Measurements from ENCODE around the gene SIRT3. TPM values are rescaled to one million over a fixed set of nuclear protein-coding genes. Genes with fewer than 3 reads are reported as not detected.

The SIRT3 gene
- total RNA-seq, 6 experiments from 2014 or later, result 9.2 to 22.0 (median 15.5) TPM

GRCh38 chr11:217704-218103 lies 18.4 kb downstream of the SIRT3 start:
- peaks cover 0 to 32% (median 7%) of the 10 kb centered on the region in 4 donors for H3K36me3 ChIP-seq
- H3K27ac ChIP-seq, result no peak overlapping the region
- DNase-seq, result no peak
- no peaks in the 10 kb centered on the region for H3K9me3 ChIP-seq
- no peak for ATAC-seq
- no peaks in the 10 kb centered on the region for H3K4me1 ChIP-seq
- no peak overlapping the region for H3K4me3 ChIP-seq
- intact Hi-C loops (cut with DNase I), result no loop called here
- no peaks in the 10 kb centered on the region for H3K27me3 ChIP-seq
- TF ChIP-seq POLR2A (IDR thresholded peaks at IDR 0.05), result no peak
- WGBS (ENCODE audit: insufficient coverage, low coverage, low lambda C conversion rate, missing lambda C conversion rate), result 89% methylated on average over 2 of the region's 3 CpGs

DNA sequence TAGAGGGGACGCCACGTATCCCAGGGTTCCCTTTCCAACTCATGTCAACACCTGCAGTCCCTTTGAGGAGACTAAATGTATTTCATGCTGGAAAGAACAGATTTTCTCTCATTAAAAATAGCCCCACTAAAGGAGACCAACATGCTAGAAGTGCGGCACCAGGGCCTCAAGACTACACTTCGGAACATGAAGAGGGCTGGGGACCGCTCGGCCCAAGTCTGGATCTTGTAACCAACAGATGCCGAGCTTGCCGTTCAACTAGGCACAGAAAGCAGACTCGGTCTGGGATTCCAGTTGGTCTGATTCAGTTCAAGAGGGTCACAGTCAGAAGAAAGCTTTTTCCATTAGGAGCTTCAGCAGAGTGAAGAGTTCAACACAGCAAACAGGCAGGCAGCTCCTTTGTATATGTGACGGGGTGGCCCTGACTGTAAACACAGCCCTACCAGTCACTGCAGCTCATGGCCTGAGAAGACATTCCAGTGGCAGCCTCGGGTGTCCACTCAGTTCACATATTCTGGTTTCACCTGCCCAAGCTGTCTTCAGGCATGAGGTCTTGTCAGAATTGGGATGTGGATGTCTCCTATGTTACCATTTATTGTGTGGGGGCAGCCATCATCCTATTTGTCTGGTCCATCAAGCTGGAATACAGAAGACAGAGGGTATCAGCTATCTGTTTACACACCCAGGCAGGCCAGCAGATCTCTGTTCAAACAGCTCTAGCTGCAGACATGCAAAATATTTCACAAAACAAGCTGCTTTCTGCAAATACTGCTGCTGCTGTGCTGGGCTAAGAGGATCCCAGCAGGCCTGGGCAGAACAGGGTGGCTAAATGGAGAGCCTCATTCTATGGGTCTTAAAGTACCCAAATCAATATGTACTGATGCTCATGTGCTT lies 19.8 kb downstream of the SIRT3 start:
- no peak for ATAC-seq
- H3K36me3 ChIP-seq, result peaks cover 0 to 45% (median 13%) of the 10 kb centered on the region in 4 donors
- H3K4me1 ChIP-seq, result no peaks in the 10 kb centered on the region
- intact Hi-C loops (cut with DNase I), result no loop called here
- TF ChIP-seq POLR2A (IDR thresholded peaks at IDR 0.05), result no peak
- no peak for TF ChIP-seq CTCF (IDR thresholded peaks at IDR 0.05)
- H3K4me3 ChIP-seq, result no peak overlapping the region
- DNase-seq, result peak in 1 of 3 donors; percentile 24
- no peaks in the 10 kb centered on the region for H3K9me3 ChIP-seq
- H3K27me3 ChIP-seq, result no peaks in the 10 kb centered on the region
- no peak overlapping the region for H3K27ac ChIP-seq
- WGBS (ENCODE audit: insufficient coverage, low coverage, low lambda C conversion rate, missing lambda C conversion rate), result 89% methylated on average over 9 of the region's 11 CpGs

- peak; percentile 19 to 30 (median 25) for ATAC-seq
Observed at GRCh38 chr11:215581-216037, 20.5 kb downstream of the SIRT3 start.

GRCh38 chr11:214083-214482 lies 22.1 kb downstream of the SIRT3 start:
- no peaks in the 10 kb centered on the region for H3K9me3 ChIP-seq
- intact Hi-C loops (cut with DNase I), result loop anchor here in 1 of 2 donors (5.0 kb wide), 1 partner anchor 143 kb away; no protein-coding TSS in a partner anchor
- peaks cover 0 to 11% (median 5%) of the 10 kb centered on the region in 4 donors for H3K4me1 ChIP-seq
- WGBS (ENCODE audit: insufficient coverage, low coverage, low lambda C conversion rate, missing lambda C conversion rate), result 82% methylated on average over 2 of the region's 7 CpGs
- no peak for ATAC-seq
- TF ChIP-seq POLR2A (IDR thresholded peaks at IDR 0.05), result no peak
- TF ChIP-seq CTCF (IDR thresholded peaks at IDR 0.05), result no peak
- no peak overlapping the region for H3K27ac ChIP-seq
- peak in 1 of 3 donors; percentile 42 for DNase-seq
- H3K4me3 ChIP-seq, result no peak overlapping the region
- no peaks in the 10 kb centered on the region for H3K27me3 ChIP-seq
- H3K36me3 ChIP-seq, result peaks cover 0 to 62% (median 15%) of the 10 kb centered on the region in 4 donors

More at GRCh38 chr11:215581-216037, 20.5 kb downstream of the SIRT3 start:
- 85% methylated on average over 4 of the region's 4 CpGs for WGBS (ENCODE audit: insufficient coverage, low coverage, low lambda C conversion rate, missing lambda C conversion rate)
- Histone ChIP-seq H3K27me3 (no peaks in the 10 kb centered on the region), H3K36me3 (peaks cover 0 to 53% (median 15%) of the 10 kb centered on the region in 4 donors), H3K9me3 (no peaks in the 10 kb centered on the region), H3K4me3 (no peak overlapping the region), H3K4me1 (no peaks in the 10 kb centered on the region), H3K27ac (no peak overlapping the region)
- DNase-seq, result peak in 1 of 3 donors; percentile 36
- TF ChIP-seq CTCF (IDR thresholded peaks at IDR 0.05) (no peak), POLR2A (IDR thresholded peaks at IDR 0.05) (no peak)
- intact Hi-C loops (cut with DNase I), result no loop called here

- no peak overlapping the region for H3K27ac ChIP-seq
- TF ChIP-seq CTCF (IDR thresholded peaks at IDR 0.05), result no peak
- intact Hi-C loops (cut with DNase I), result loop anchor here in 1 of 2 donors (5.0 kb wide), 1 partner anchor 144 kb away; no protein-coding TSS in a partner anchor
- peaks cover 0 to 11% (median 6%) of the 10 kb centered on the region in 4 donors for H3K4me1 ChIP-seq
- H3K36me3 ChIP-seq, result peaks cover 0 to 58% (median 15%) of the 10 kb centered on the region in 4 donors
- DNase-seq (peak in 1 of 3 donors; percentile 39), ATAC-seq (no peak)
- no peaks in the 10 kb centered on the region for H3K27me3 ChIP-seq
- no peak overlapping the region for H3K4me3 ChIP-seq
- no peaks in the 10 kb centered on the region for H3K9me3 ChIP-seq
- WGBS (ENCODE audit: insufficient coverage, low coverage, low lambda C conversion rate, missing lambda C conversion rate), result 88% methylated on average over 3 of the region's 4 CpGs
Observed at GRCh38 chr11:213111-213510, 23.0 kb downstream of the SIRT3 start.
